Skin of body (tissue), 2 donors: ENCODE measurements around the gene EVC2. TPM values are rescaled to one million over a fixed set of nuclear protein-coding genes. Genes with fewer than 3 reads are reported as not detected.

Experiments used
- DNase-seq: peaks from one replicate; lab custom pipeline; 2025; lab: John Stamatoyannopoulos, UW
- total RNA-seq: library from RNA; depleted of rRNA; stranded (reverse); fragments of >200 nt; gene quantifications from one replicate; pipeline ENCODE4 v1.2.3, GENCODE V29; 2014

Gene EVC2
- total RNA-seq, 1 donor from 2014 or later: 7.2 TPM

DNA sequence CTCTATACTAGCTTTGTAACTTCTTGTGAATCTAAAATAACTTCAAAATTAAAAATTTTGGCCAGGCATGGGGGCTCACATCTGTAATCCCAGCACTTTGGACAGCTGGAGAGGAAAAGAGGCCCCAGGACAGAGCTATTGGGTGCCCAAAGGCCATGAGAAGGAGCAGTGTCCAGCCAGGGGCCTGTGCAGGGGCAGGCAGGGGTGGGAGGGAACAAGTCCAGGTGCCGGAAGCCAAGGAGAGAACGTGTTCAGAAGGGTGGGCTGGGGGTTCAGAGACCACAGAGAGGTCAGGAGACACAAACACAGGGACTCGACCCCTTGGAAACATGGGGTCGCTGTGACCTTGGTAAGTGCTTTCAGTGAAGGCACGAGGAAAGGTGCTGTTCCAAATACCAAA, 138.9 kb downstream of the EVC2 start:
- no peak for DNase-seq

DNA sequence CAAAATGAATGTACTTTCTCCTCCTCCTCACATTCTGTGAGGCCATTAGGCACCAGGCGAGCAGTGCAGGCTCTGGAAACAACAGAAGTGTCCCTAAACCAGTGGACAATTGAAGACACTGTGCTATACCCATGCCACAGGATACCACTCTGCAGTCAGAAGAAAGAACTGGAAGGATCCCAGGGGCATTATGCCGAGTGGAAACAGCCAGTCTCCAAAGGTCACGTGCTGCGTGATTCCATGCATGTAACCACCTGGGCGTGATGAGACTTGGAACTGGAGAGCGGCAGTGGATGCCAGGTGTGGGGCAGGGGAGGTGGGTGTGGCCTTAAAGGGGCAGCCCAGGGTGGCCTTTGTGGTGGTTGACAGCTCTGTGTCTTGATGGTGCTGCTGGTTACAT, 139.4 kb downstream of the EVC2 start:
- no peak for DNase-seq

DNA sequence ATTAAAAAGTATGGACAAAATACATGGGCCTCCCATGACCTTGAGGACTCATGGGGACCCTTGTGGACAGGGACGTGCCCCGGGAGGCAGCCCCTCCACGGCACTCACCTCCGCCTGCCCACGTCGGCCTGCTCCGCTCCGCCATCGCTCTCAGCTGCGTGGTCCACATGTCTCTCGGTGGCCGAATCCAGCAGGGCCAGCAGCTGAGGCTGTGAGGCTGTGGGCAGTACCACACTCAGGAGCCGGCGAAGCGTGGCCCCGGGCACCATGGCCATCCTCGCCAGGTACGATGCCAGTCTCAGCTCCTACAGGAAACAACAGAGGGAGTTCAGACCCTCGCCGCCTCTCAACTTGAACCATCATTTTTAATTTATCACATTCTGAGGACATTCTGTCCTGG, 140.0 kb downstream of the EVC2 start:
- no peak for DNase-seq

DNA sequence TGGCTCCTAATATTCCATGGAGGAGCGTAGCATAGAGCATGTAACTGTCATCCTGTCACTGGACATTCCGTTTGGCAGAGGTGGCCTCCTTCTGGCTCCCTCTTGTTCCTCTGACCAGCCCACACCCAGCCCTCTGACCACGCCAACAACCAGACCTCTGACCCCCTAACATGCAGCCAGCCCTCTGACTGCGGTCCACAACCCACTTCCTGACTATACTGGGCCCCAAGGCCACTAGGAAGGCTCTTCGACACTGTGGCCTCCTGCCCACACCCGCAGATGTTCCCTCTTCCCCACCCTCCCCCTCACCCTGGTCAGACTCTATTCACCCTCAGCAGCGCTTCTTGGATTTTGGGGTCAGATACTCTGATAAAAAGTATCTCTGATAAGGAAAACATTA, 141.4 kb downstream of the EVC2 start:
- DNase-seq: no peak

GRCh38 chr4:5566526-5566925, 141.8 kb downstream of the EVC2 start:
- DNase-seq: no peak

DNA sequence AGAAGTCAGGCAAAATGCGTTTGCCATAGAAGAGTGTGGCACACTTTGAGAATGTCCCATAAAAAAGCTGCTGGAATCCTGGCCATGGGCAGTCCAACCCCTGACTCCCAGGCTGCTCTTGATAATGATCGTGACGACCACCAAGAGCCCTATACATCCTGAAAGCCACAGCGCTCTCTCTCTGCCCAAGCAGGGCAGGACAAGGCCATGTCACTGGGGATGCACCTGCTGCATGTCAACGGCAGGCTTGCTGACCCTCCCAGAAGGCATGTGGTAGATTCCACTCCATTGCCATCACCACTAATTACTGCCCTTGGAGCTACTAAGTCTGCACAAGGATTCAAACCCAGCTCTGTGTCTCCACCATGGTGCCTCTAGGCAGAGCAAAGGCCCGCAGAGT, 144.5 kb downstream of the EVC2 start:
- no peak for DNase-seq

DNA sequence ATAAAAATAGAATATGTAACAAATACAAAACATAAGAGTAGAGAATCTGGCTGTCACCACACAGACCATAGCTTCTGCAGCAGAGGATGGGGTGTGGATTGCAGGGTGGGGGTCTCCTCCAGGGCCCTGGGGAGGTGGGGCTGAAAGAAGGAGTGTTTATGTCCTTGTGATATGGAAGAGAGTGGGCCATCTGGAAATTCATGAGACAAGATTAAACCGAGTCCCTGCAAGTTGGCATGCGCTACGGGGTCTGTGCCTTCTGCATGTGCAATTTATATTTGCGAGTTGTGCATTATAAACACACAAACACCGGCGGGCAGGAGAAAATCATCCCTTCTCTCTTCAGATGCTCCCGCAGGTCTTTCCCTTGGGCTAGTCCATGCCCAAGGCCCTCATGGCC, 145.9 kb downstream of the EVC2 start:
- no peak for DNase-seq

DNA sequence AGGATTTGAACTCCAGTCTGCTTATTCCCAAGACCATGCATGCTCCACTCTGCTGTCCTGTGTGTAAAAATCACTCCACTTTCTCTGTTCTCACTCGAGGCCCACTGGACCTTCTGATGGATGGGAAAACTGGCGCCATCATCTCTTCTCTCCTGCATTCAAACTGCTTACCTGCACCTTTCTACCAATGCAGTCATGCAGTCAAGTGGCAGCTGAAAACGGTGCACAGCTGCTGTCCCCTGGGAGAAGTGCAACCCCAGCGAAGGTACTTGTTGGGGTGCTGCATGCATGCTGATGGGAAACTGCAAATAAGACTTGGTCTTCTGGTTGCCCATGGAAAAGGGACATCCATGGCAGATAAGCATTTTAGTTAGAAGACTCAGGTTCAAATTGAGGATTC, 147.1 kb downstream of the EVC2 start:
- DNase-seq: no peak

DNA sequence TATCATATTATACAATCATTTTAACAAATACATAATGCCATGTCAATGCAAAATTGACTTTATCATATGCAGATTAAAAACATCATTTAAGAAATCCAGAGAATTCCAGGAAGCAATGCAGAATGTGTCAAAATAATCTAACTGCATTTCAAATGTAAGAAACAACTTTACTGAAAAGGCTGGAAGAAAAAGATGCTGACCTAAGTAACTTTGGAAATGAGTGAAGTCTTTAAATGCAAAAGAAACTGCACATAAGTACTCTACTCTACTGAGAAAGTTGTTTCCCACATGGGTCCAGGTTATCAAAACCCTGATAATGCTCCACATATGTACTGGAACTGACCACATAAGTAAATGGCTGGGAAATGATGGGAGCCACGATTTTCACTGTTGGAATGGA, 149.9 kb downstream of the EVC2 start:
- DNase-seq: no peak

DNA sequence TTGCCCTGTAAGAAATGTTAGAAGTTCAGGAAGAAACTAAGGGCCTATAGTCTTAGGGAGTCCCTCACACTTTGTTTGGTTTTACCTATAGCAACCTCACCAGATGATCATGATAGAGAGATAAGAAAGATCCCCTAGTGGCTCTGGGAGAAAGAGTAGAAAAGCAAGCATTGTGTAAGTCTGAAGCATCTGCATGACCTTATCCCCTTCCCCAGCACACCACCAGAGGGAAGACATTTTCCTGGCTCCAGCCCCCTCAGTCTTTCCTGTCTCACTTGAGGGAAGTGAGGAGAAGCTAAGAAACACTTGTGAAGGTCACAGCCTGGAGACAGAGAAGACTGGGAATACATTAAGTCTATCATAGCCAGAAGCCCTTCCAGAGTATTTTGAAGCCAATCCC, 154.0 kb downstream of the EVC2 start:
- DNase-seq: no peak

DNA sequence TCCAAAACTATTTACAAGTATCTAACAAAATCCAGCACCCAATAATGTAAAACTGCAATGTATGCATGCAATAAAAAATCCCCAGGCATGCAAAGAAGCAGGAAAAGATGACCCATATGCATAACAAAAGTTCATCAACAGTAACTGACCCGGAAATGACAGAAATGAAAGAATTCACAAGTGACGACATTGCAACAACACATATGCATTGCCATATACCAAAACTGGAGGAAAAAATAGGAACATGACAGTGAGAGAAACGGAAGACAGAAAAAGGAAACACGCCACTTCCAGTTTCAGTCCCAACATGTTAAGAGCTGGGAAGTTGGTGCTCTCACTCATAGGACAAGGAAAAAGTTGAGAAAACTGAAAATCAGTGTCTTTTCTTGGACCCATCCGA, 154.6 kb downstream of the EVC2 start:
- no peak for DNase-seq

- DNase-seq: no peak
Observed at GRCh38 chr4:5552451-5552850, 155.9 kb downstream of the EVC2 start.

DNA sequence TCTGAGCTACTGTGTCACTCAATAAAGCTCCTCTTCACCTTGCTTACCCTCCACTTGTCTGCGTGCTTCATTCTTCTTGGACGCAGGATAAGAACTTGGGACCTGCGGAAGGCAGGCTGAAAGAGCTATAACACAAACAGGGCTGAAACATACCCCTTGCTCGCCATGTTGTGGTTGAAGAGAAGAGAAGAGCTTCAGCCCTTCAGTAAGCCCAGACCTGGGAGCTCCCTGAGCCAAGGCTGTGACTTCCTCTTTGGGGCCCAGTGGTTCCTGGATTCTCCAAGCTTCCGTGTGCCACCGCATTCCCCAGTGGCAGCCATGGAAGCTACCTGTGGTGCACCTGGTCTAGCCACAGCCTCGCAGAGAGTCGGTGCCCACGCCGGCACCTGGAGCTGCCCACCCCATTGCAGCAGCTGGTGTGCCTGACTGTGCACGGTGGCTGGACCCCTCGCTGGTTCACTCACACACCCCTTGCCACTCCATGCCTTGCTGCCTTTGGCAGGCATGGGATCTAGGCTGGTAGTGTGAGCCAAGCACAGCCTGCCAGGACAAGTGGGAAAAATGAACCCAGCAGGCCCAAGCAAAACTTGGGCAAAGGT, 160.6 kb downstream of the EVC2 start:
- DNase-seq: no peak

DNA sequence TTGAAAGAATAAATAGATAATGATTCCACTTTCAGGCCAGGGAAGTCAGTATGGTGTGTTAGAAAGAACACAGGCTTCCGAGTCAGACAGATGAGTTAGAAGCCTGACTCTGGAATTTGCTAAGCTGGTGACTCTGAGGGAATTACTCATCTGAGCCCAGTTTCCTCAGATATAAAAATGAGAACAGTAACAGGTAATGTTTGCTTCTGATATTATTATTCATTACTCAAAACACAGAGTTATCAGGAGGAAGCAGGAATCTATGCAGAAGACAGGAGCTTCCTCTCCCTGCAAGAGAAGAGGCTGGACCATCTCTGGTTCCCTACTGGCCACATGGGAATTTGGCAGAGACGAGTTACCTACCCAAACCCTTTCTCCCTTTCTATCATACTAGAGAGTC, 163.1 kb downstream of the EVC2 start:
- no peak for DNase-seq

DNA sequence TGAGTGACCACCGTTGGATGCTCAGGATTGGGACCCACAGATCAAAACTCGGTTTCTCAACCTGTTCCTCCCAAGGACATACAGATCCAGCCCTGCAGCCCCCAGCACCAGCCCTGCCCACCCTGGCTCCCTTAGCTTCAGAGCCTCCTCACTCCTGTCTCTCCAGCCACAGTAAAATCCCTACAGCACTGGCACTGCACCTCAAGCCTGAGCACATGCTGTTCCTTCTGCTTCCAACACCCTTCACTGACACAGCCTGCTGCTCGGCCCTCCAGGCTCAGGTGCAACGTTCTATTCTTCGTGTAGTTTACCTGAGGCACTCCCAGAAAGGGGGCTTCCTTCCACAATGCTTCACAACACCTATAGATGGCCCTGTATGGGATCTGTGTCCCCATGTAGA, 163.6 kb downstream of the EVC2 start:
- DNase-seq: no peak

DNA sequence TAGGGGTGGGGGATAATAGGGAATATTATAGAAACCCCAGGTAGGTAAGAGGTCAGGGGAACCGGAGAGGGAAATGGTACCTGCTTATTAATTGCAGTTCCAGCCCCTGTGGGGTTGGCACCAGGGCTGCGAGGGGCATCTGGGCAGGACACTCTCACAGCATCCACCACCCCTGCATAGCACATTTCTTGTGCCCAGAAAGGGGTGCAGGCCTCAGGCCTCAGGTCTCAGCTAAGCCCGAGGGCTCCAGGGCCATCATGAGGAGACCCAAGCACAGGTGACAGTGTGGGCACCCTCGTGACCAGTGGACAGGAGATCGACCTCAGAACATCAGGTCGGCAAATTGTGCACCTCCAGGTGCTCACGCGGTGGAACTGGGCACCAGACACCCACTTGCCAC, 164.7 kb downstream of the EVC2 start:
- DNase-seq: no peak

- DNase-seq: no peak
Observed at GRCh38 chr4:5541169-5541568, 167.2 kb downstream of the EVC2 start.

GRCh38 chr4:5539584-5539983, 168.8 kb downstream of the EVC2 start:
- no peak for DNase-seq

GRCh38 chr4:5532100-5532499, 176.3 kb downstream of the EVC2 start:
- no peak for DNase-seq

DNA sequence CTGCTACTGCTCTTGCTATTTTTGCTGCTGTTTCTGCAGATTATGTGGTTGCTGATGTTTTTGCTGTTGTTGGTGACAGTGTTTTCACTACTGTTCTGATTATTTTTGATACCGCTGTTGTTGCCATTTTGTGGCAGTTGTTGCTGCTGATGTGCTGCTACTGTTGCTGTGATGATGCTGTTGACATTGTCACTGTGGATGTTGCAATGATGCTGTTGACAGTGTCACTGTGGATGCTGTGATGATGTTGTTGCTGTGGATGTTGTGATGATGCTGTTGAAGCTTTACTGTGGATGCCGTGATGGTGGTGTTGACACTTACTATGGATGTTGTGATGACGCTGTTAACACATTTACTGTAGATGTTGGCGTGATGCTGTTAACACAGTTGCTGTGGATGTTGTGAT, 180.3 kb downstream of the EVC2 start:
- DNase-seq: no peak

- DNase-seq: no peak
Observed at GRCh38 chr4:5527211-5527610, 181.1 kb downstream of the EVC2 start.

DNA sequence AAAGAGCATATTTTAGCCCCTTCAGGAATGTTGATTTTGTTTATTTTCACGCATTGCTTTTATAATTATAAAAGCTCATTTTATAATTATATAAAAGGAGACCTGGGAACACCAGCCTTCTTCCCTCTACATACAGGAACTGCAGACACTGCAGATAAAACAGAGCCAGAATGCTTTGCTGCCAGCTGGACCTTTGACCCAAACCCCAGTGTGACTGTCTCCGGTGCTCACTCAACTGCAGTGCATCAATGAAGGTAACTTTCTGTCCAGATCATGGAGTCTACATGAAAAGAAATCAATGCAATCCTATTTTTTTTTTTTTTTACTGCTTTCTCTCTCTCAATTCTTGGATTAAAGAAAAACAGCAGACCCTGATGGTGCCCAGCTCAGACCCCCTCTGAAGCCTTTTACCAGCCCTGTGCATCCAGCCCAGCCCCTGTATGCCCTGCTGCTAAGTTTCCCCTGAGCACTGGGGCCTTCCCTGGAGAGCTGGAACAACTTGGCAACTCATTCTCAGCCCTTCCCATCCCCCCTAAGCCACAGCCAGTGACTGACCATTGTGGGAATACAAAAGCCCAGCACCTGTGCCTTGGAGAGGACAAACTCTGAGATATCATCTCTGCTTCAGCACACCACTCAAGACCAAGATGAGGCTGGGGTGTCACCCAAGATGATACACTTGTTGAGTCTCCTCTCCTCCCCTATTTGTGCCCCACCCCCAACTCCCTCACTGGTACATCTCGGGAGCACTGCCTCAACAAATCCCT, 182.1 kb downstream of the EVC2 start:
- no peak for DNase-seq
